Neural cell (in vitro differentiated cells): Measurements from ENCODE around the gene ZNF428. TPM values are rescaled to one million over a fixed set of nuclear protein-coding genes. Genes with fewer than 3 reads are reported as not detected.

Experiments used
- H2AFZ ChIP-seq: fragments of 200-600, 300-800 bp; sonication (generic), shearing (Covaris generic); 2 replicates; pipeline ENCODE4 v1.6.0; 2014; ENCODE audit warnings: low read depth, mild to moderate bottlenecking, antibody characterized with exemption, low read length, moderate library complexity
- H3F3A ChIP-seq: fragments of 200-600 bp; shearing (Covaris generic); 2 replicates; pipeline ENCODE4 v1.6.1; 2016; ENCODE audit warnings: mild to moderate bottlenecking, moderate library complexity, mixed read lengths, antibody characterized with exemption, low read length; ENCODE audit not compliant: insufficient read depth, poor library complexity, severe bottlenecking
- H3K27ac ChIP-seq: fragments of 200-600, 300-800 bp; sonication (generic), shearing (Covaris generic); 2 replicates; pipeline ENCODE4 v1.5.1; 2014; ENCODE audit warnings: mild to moderate bottlenecking, low read length, moderate library complexity
- H3K27me3 ChIP-seq: fragments of 300-800, 200-600 bp; sonication (generic), shearing (Covaris generic); 2 replicates; pipeline ENCODE4 v1.6.0; 2014; ENCODE audit warnings: mild to moderate bottlenecking, low read depth, low read length, moderate library complexity; ENCODE audit not compliant: insufficient read depth
- H3K36me3 ChIP-seq: fragments of 300-800, 200-600 bp; sonication (generic), shearing (Covaris generic); 2 replicates; pipeline ENCODE4 v1.5.1; 2014; ENCODE audit warnings: mild to moderate bottlenecking, antibody characterized with exemption, low read length, moderate library complexity; ENCODE audit not compliant: insufficient read depth
- H3K4me2 ChIP-seq: fragments of 300-800, 200-600 bp; sonication (generic), shearing (Covaris generic); 2 replicates; pipeline ENCODE4 v1.6.0; 2014; ENCODE audit warnings: mild to moderate bottlenecking, low read length
- H3K4me3 ChIP-seq: fragments of 300-800, 200-600 bp; sonication (generic), shearing (Covaris generic); 2 replicates; pipeline ENCODE4 v1.5.1; 2014; ENCODE audit warnings: mild to moderate bottlenecking, low read length, moderate library complexity
- H3K79me2 ChIP-seq: fragments of 200-600 bp; shearing (Covaris generic); replicated peaks from 2 replicates; pipeline ENCODE4 v1.6.0; 2014; ENCODE audit warnings: mild to moderate bottlenecking, low read length, moderate library complexity; ENCODE audit not compliant: insufficient read depth
- H3K9ac ChIP-seq: fragments of 300-800, 200-600 bp; sonication (generic), shearing (Covaris generic); 2 replicates; pipeline ENCODE4 v1.6.1; 2016; ENCODE audit warnings: mild to moderate bottlenecking, low read length, mixed read lengths
- H3K9me2 ChIP-seq: fragments of 200-600 bp; shearing (Covaris generic); 2 replicates; pipeline ENCODE4 v1.6.1; 2016; ENCODE audit warnings: mild to moderate bottlenecking, low read length, mixed read lengths; ENCODE audit not compliant: insufficient read depth
- H3K9me3 ChIP-seq: fragments of 200-600, 300-800 bp; sonication (generic), shearing (Covaris generic); 2 replicates; pipeline ENCODE4 v1.6.1; 2016; ENCODE audit warnings: mild to moderate bottlenecking, mixed run types, low read length, moderate library complexity, mixed read lengths
- H4K20me1 ChIP-seq: fragments of 200-600 bp; shearing (Covaris generic); 2 replicates; pipeline ENCODE4 v1.6.1; 2016; ENCODE audit warnings: mild to moderate bottlenecking, mixed run types; ENCODE audit not compliant: insufficient read depth
- CTCF ChIP-seq: fragments of 450-650 bp; IDR thresholded peaks from 2 replicates; pipeline ENCODE4 v1.5.1; 2014; ENCODE audit warnings: antibody characterized with exemption, mild to moderate bottlenecking, moderate library complexity; ENCODE audit not compliant: poor library complexity, severe bottlenecking
- EP300 ChIP-seq: fragments of 450-650 bp; conservative IDR thresholded peaks from 2 replicates; pipeline ENCODE4 v1.6.1; 2014; ENCODE audit warnings: antibody characterized with exemption, mild to moderate bottlenecking, moderate library complexity; ENCODE audit not compliant: poor library complexity, severe bottlenecking
- EZH2 ChIP-seq: fragments of 200-600, 300-800 bp; shearing (Covaris generic), sonication (generic); IDR thresholded peaks from 2 replicates; pipeline ENCODE4 v1.6.1; 2014; ENCODE audit warnings: antibody characterized with exemption, low read length, borderline replicate concordance, mild to moderate bottlenecking; ENCODE audit not compliant: insufficient read depth, poor library complexity, severe bottlenecking
- MXI1 ChIP-seq: fragments of 450-650 bp; conservative IDR thresholded peaks from 2 replicates; pipeline ENCODE4 v1.6.1; 2014; ENCODE audit warnings: antibody characterized with exemption, mild to moderate bottlenecking; ENCODE audit not compliant: poor library complexity, severe bottlenecking
- POLR2AphosphoS5 ChIP-seq: IDR thresholded peaks from 2 replicates; pipeline ENCODE4 v1.6.1; 2012
- RAD21 ChIP-seq: fragments of 450-650 bp; conservative IDR thresholded peaks from 2 replicates; pipeline ENCODE4 v1.6.1; 2014; ENCODE audit warnings: antibody characterized with exemption, mild to moderate bottlenecking, moderate library complexity
- REST ChIP-seq: IDR thresholded peaks from 2 replicates; pipeline ENCODE4 v1.6.1; 2012; ENCODE audit warnings: borderline replicate concordance
- SMC3 ChIP-seq: fragments of 450-650 bp; conservative IDR thresholded peaks from 2 replicates; pipeline ENCODE4 v1.6.1; 2014; ENCODE audit warnings: antibody characterized with exemption, mild to moderate bottlenecking, moderate library complexity; ENCODE audit not compliant: poor library complexity
- TAF1 ChIP-seq: IDR thresholded peaks from 2 replicates; pipeline ENCODE4 v1.6.1; 2012; ENCODE audit warnings: low read depth
- polyA plus RNA-seq: library from polyadenylated mRNA; depleted of rRNA; stranded (reverse); fragments of >200 nt; gene quantifications from 2 replicates; pipeline ENCODE4 v1.2.3, GENCODE V29; 2014

ZNF428 gene
- polyA plus RNA-seq, 1 donor from 2014 or later: 1,008 TPM

DNA sequence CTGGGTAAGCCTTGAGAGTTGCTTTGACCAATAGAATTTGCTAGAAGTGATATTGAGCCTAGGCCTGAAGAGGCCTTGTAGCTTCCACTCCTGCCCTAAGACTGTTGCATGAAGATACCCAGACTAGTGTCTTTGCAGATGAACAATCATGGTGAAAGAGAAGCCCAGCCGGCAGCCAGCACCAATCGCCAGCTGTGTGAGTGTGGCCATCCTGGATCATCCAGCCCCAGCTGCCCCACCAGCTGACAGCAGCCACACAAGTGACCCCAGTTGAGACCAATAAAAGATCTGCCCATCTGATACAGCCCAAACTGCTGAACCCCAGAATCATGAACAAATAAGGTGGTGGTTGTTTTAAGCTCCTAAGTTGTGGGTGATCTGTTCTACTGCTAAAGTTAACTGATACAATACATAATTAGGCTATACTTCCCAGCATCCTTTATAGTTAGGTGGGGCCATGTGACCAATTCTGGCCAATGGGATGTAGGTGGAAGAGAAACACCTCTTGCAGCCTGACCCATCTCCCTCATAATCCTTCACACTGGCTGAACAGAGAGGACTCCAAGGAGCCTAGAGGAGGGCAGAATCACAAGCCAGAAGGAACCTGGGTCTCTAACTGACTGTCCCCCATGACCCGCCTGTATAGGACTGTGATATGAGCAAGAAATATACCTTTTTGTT is 9.4 kb upstream of the ZNF428 start:
- Histone ChIP-seq H3K36me3 (no peaks in the 10 kb centered on the region), H3K4me2 (no peak overlapping the region), H3K27me3 (no peaks in the 10 kb centered on the region), H3F3A (no peaks in the 10 kb centered on the region), H3K9me3 (no peaks in the 10 kb centered on the region), H3K4me3 (no peak overlapping the region), H4K20me1 (no peaks in the 10 kb centered on the region), H3K9ac (no peak overlapping the region), H3K79me2 (peaks cover 40% of the 10 kb centered on the region), H3K9me2 (no peaks in the 10 kb centered on the region), H2AFZ (no peak overlapping the region), H3K27ac (no peak overlapping the region)
- TF ChIP-seq EP300 (no peak), POLR2AphosphoS5 (no peak), TAF1 (no peak), SMC3 (no peak), RAD21 (no peak), EZH2 (no peak), REST (no peak)

GRCh38 chr19:43626838-43627237 is 7.4 kb upstream of the ZNF428 start:
- H2AFZ ChIP-seq: no peak overlapping the region
- no peak overlapping the region for H3K4me3 ChIP-seq
- H3K79me2 ChIP-seq: peaks cover 26% of the 10 kb centered on the region
- H3F3A ChIP-seq: no peaks in the 10 kb centered on the region
- H3K4me2 ChIP-seq: no peak overlapping the region
- H3K36me3 ChIP-seq: no peaks in the 10 kb centered on the region
- H3K9ac ChIP-seq: no peak overlapping the region
- TF ChIP-seq CTCF: no peak
- TF ChIP-seq RAD21: no peak
- no peak for TF ChIP-seq EP300
- TF ChIP-seq SMC3: no peak
- no peak for TF ChIP-seq REST
- no peak for TF ChIP-seq EZH2
- TF ChIP-seq POLR2AphosphoS5: no peak
- no peak for TF ChIP-seq MXI1
- TF ChIP-seq TAF1: no peak
- H3K9me3 ChIP-seq: no peaks in the 10 kb centered on the region
- no peaks in the 10 kb centered on the region for H3K9me2 ChIP-seq
- no peak overlapping the region for H3K27ac ChIP-seq
- H4K20me1 ChIP-seq: no peaks in the 10 kb centered on the region
- no peaks in the 10 kb centered on the region for H3K27me3 ChIP-seq
